ENCODE results near the gene FBXL13. TPM values are rescaled to one million over a fixed set of nuclear protein-coding genes. Genes with fewer than 3 reads are reported as not detected.
"Not testable (repeated sequence)": the region's sequence is repeated elsewhere in the genome, so short reads cannot be mapped to it uniquely, and the experiment has no call there.

FBXL13 gene
- total RNA-seq, 1 donor from 2014 or later: 3.7 TPM

DNA sequence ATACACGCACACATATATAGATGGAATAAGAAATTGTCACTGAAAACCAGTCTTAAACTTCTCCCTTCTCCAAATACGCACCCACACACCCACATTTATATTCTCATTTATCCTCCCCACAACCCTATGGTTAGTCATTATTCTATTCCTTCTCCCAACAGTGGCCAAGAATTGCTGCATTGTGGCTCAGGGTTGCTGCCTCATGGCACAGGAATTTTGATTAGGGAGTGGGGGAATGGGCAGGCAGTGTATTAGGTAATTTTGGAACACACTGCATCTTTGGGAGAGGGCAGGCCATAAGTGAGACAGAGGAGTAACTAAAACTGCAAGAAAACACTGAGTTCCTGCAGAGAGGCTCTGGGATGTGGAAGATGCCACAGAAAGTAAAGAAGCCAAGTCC, 38.6 kb upstream of the FBXL13 start:
- no peaks in the 10 kb centered on the region for H3K27me3 ChIP-seq (ENCODE audit: control insufficient read depth in 3 of 3, insufficient read depth in 3 of 3, low read length in 3 of 3)
- no peak overlapping the region for H3K4me3 ChIP-seq (ENCODE audit: low read length in 3 of 3)
- H3K9ac ChIP-seq (ENCODE audit: low read depth in 1 of 3, low read length in 3 of 3): no peak overlapping the region
- H3K36me3 ChIP-seq (ENCODE audit: control insufficient read depth in 3 of 3, insufficient read depth in 3 of 3, low read length in 3 of 3): peaks cover 0 to 3% (median 0%) of the 10 kb centered on the region in 3 donors
- no peaks in the 10 kb centered on the region for H3K9me3 ChIP-seq (ENCODE audit: control insufficient read depth in 3 of 3, low read length in 3 of 3)
- no peaks in the 10 kb centered on the region for H3K4me1 ChIP-seq (ENCODE audit: control insufficient read depth in 3 of 3, insufficient read depth in 3 of 3, low read length in 3 of 3)
- H3K27ac ChIP-seq (ENCODE audit: low read depth, low read length): no peak overlapping the region

DNA sequence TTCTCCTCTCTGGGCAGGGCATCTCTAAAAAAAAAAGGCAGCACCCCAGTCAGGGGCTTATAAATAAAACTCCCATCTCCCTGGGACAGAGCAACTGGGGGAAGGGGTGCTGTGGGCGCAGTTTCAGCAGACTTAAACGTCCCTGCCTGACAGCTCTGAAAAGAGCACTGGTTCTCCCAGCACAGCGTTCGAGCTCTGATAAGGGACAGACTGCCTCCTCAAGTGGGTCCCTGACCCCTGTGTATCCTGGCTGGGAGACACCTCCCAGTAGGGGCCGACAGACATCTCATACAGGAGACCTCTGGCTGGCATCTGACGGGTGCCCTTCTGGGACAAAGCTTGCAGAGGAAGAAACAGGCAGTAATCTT, 32.1 kb upstream of the FBXL13 start:
- H3K4me3 ChIP-seq (ENCODE audit: low read length in 3 of 3); H3K4me1 ChIP-seq (ENCODE audit: control insufficient read depth in 3 of 3, insufficient read depth in 3 of 3, low read length in 3 of 3); H3K27me3 ChIP-seq (ENCODE audit: control insufficient read depth in 3 of 3, insufficient read depth in 3 of 3, low read length in 3 of 3); H3K9ac ChIP-seq (ENCODE audit: low read depth in 1 of 3, low read length in 3 of 3); H3K9me3 ChIP-seq (ENCODE audit: control insufficient read depth in 3 of 3, low read length in 3 of 3); H3K27ac ChIP-seq (ENCODE audit: low read depth, low read length): not testable (repeated sequence)
- peaks cover 0 to 14% (median 12%) of the 10 kb centered on the region in 3 donors for H3K36me3 ChIP-seq (ENCODE audit: control insufficient read depth in 3 of 3, insufficient read depth in 3 of 3, low read length in 3 of 3)

DNA sequence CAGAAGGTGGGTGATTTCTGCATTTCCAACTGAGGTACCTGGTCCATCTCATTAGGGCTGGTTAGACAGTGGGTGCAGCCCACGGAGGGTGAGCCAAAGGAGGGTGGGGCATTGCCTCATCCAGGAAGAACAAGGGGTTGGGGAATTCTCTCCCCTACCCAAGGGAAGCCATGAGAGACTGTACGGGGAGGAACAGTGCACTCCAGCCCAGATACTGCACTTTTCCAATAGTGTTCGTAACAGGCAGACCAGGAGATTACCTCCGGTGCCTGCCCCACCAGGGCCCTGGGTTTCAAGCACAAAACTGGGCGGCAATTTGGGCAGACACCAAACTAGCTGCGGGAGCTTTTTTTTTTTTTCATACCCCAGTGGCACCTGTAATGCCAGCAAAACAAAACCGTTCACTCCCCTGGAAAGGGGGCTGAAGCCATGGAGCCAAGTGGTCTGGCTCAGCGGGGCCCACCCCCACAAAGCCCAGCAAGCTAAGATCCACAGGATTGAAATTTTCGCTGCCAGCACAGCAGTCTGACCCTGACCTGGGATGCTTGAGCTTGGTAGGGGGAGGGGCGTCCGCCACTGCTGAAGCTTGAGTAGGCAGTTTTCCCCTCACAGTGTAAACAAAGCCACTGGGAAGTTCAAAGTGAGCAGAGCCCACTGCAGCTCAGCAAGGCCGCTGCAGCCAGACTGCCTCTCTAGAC, 31.6 kb upstream of the FBXL13 start:
- no peak overlapping the region for H3K9ac ChIP-seq (ENCODE audit: low read depth in 1 of 3, low read length in 3 of 3)
- no peak overlapping the region for H3K27ac ChIP-seq (ENCODE audit: low read depth, low read length)
- H3K4me1 ChIP-seq (ENCODE audit: control insufficient read depth in 3 of 3, insufficient read depth in 3 of 3, low read length in 3 of 3): no peaks in the 10 kb centered on the region

DNA sequence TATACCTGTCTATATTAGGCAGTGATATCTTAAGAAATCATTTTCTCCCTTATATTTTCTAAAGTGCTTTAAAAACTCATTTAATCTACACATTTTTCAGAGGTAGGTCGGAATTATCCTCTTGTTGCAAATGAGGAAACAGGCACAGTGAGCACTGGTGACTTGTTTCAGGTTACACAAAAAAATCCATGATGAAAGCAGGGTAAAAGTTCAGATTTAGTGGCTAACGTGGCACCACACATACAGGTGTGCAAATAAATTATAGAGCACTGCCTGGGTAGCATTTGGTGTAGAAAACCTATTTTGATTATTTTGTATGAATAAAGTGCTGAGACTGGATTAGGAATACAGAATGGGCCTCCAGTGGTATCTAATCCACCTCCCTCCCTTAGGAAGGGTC, 26.9 kb upstream of the FBXL13 start:
- Histone ChIP-seq H3K9me3 (ENCODE audit: control insufficient read depth in 3 of 3, low read length in 3 of 3) (no peaks in the 10 kb centered on the region), H3K4me1 (ENCODE audit: control insufficient read depth in 3 of 3, insufficient read depth in 3 of 3, low read length in 3 of 3) (no peaks in the 10 kb centered on the region), H3K9ac (ENCODE audit: low read depth in 1 of 3, low read length in 3 of 3) (no peak overlapping the region), H3K27ac (ENCODE audit: low read depth, low read length) (no peak overlapping the region), H3K27me3 (ENCODE audit: control insufficient read depth in 3 of 3, insufficient read depth in 3 of 3, low read length in 3 of 3) (no peaks in the 10 kb centered on the region), H3K36me3 (ENCODE audit: control insufficient read depth in 3 of 3, insufficient read depth in 3 of 3, low read length in 3 of 3) (peaks cover 4 to 26% (median 23%) of the 10 kb centered on the region in 3 donors), H3K4me3 (ENCODE audit: low read length in 3 of 3) (no peak overlapping the region)

More for the DNA sequence above, 31.6 kb upstream of the FBXL13 start:
- no peaks in the 10 kb centered on the region for H3K9me3 ChIP-seq (ENCODE audit: control insufficient read depth in 3 of 3, low read length in 3 of 3)
- no peak overlapping the region for H3K4me3 ChIP-seq (ENCODE audit: low read length in 3 of 3)
- no peaks in the 10 kb centered on the region for H3K27me3 ChIP-seq (ENCODE audit: control insufficient read depth in 3 of 3, insufficient read depth in 3 of 3, low read length in 3 of 3)
- H3K36me3 ChIP-seq (ENCODE audit: control insufficient read depth in 3 of 3, insufficient read depth in 3 of 3, low read length in 3 of 3): peaks cover 0 to 15% (median 14%) of the 10 kb centered on the region in 3 donors

DNA sequence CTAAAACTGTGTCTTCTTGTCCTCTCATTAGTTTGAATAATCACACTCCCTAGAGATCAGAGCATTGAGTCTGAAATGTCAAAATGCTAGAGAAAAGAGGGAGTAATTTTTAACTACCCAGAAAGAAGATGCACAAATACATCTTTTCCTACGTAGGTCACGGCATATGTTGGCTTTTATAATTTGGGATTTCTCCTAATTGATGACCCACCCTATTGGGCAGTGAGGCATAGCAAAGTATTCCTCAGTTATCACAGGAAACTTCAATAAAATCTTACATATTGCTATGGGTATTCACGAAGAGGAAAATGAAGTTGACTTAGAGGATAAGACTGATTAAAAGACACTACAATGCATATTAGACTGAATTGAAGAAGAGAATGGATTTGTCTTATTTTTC, 25.8 kb upstream of the FBXL13 start:
- Histone ChIP-seq H3K9ac (ENCODE audit: low read depth in 1 of 3, low read length in 3 of 3) (no peak overlapping the region), H3K27ac (ENCODE audit: low read depth, low read length) (no peak overlapping the region), H3K36me3 (ENCODE audit: control insufficient read depth in 3 of 3, insufficient read depth in 3 of 3, low read length in 3 of 3) (peaks cover 4 to 28% (median 25%) of the 10 kb centered on the region in 3 donors), H3K27me3 (ENCODE audit: control insufficient read depth in 3 of 3, insufficient read depth in 3 of 3, low read length in 3 of 3) (no peaks in the 10 kb centered on the region), H3K4me3 (ENCODE audit: low read length in 3 of 3) (no peak overlapping the region), H3K9me3 (ENCODE audit: control insufficient read depth in 3 of 3, low read length in 3 of 3) (no peaks in the 10 kb centered on the region), H3K4me1 (ENCODE audit: control insufficient read depth in 3 of 3, insufficient read depth in 3 of 3, low read length in 3 of 3) (no peaks in the 10 kb centered on the region)

DNA sequence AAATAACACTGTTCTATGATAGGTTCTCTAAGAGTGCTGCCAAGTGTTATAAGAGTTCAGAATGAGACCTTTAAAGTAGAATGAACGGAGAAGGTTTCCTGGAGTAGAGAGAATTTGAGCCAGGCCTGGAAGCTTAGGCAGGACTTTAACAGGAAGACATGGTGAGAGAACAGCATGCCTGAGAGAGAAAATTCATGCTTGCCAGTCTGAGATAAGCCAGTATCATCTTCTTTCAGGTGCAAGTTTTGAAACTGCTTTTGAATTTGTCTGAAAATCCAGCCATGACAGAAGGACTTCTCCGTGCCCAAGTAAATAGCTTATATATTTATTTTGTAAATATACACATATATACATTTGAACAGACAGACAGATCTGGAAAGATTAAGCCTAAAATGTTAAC, 22.4 kb upstream of the FBXL13 start:
- peaks cover 4 to 40% (median 24%) of the 10 kb centered on the region in 3 donors for H3K36me3 ChIP-seq (ENCODE audit: control insufficient read depth in 3 of 3, insufficient read depth in 3 of 3, low read length in 3 of 3)
- H3K4me3 ChIP-seq (ENCODE audit: low read length in 3 of 3): no peak overlapping the region
- H3K27ac ChIP-seq (ENCODE audit: low read depth, low read length): no peak overlapping the region
- H3K27me3 ChIP-seq (ENCODE audit: control insufficient read depth in 3 of 3, insufficient read depth in 3 of 3, low read length in 3 of 3): no peaks in the 10 kb centered on the region
- no peak overlapping the region for H3K9ac ChIP-seq (ENCODE audit: low read depth in 1 of 3, low read length in 3 of 3)
- H3K9me3 ChIP-seq (ENCODE audit: control insufficient read depth in 3 of 3, low read length in 3 of 3): no peaks in the 10 kb centered on the region
- no peaks in the 10 kb centered on the region for H3K4me1 ChIP-seq (ENCODE audit: control insufficient read depth in 3 of 3, insufficient read depth in 3 of 3, low read length in 3 of 3)

DNA sequence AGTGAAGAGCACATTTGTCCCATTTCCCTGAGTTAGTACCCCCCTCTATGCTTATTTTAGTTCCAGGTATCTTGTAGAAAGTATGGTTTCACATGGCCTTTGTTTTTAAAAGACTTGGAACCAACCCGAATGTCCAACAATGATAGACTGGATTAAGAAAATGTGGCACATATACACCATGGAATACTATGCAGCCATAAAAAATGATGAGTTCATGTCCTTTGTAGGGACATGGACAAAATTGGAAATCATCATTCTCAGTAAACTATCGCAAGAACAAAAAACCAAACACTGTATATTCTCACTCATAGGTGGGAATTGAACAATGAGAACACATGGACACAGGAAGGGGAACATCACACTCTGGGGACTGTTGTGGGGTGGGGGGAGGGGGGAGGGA, 21.0 kb upstream of the FBXL13 start:
- H3K27me3 ChIP-seq (ENCODE audit: control insufficient read depth in 3 of 3, insufficient read depth in 3 of 3, low read length in 3 of 3); H3K4me1 ChIP-seq (ENCODE audit: control insufficient read depth in 3 of 3, insufficient read depth in 3 of 3, low read length in 3 of 3); H3K4me3 ChIP-seq (ENCODE audit: low read length in 3 of 3); H3K27ac ChIP-seq (ENCODE audit: low read depth, low read length); H3K9me3 ChIP-seq (ENCODE audit: control insufficient read depth in 3 of 3, low read length in 3 of 3); H3K9ac ChIP-seq (ENCODE audit: low read depth in 1 of 3, low read length in 3 of 3): not testable (repeated sequence)
- peaks cover 4 to 40% (median 16%) of the 10 kb centered on the region in 3 donors for H3K36me3 ChIP-seq (ENCODE audit: control insufficient read depth in 3 of 3, insufficient read depth in 3 of 3, low read length in 3 of 3)

DNA sequence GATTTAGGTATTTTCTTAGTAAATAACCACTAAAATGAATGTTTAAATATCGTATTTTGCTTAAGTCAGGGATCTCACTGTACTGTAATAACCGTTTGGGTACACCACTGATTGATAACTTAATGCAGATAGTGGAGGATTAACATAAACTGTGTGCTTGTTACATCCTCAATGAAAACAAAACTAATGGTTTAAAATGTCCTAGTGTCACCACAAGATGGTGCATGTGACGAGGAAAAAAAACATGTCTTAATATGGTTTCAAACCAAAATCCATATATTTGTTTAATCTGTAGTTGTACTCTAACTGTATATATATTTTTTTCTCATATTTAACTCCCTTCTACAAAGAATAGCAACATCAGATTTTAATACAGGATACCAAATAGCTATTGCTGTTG, 19.5 kb upstream of the FBXL13 start:
- H3K9me3 ChIP-seq (ENCODE audit: control insufficient read depth in 3 of 3, low read length in 3 of 3): no peaks in the 10 kb centered on the region
- H3K9ac ChIP-seq (ENCODE audit: low read depth in 1 of 3, low read length in 3 of 3): no peak overlapping the region
- H3K27ac ChIP-seq (ENCODE audit: low read depth, low read length): no peak overlapping the region
- H3K27me3 ChIP-seq (ENCODE audit: control insufficient read depth in 3 of 3, insufficient read depth in 3 of 3, low read length in 3 of 3): no peaks in the 10 kb centered on the region
- no peak overlapping the region for H3K4me3 ChIP-seq (ENCODE audit: low read length in 3 of 3)
- H3K4me1 ChIP-seq (ENCODE audit: control insufficient read depth in 3 of 3, insufficient read depth in 3 of 3, low read length in 3 of 3): no peaks in the 10 kb centered on the region
- H3K36me3 ChIP-seq (ENCODE audit: control insufficient read depth in 3 of 3, insufficient read depth in 3 of 3, low read length in 3 of 3): peaks cover 4 to 42% (median 16%) of the 10 kb centered on the region in 3 donors

DNA sequence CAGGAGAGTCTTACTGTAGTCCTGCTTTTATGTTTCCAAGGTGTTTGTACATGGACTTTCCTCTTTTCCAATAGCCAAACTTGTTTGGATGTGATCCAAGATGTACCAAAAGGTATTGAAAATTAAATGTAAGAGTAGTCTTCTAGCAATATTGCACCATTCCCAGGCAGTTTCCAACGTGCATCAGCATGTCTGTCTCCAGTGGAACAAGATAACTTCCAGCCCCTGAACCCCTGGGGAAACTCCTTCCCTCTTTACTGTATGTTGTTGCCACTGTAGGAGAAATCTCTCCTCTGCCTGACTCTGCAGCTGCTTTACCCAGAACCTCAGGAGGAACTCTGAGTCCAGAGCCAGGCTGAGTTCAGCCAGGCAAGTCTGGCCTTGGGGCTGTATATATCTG, 18.8 kb upstream of the FBXL13 start:
- Histone ChIP-seq H3K27me3 (ENCODE audit: control insufficient read depth in 3 of 3, insufficient read depth in 3 of 3, low read length in 3 of 3) (no peaks in the 10 kb centered on the region), H3K36me3 (ENCODE audit: control insufficient read depth in 3 of 3, insufficient read depth in 3 of 3, low read length in 3 of 3) (peaks cover 4 to 42% (median 16%) of the 10 kb centered on the region in 3 donors), H3K4me1 (ENCODE audit: control insufficient read depth in 3 of 3, insufficient read depth in 3 of 3, low read length in 3 of 3) (no peaks in the 10 kb centered on the region), H3K9me3 (ENCODE audit: control insufficient read depth in 3 of 3, low read length in 3 of 3) (no peaks in the 10 kb centered on the region), H3K4me3 (ENCODE audit: low read length in 3 of 3) (no peak overlapping the region), H3K27ac (ENCODE audit: low read depth, low read length) (no peak overlapping the region), H3K9ac (ENCODE audit: low read depth in 1 of 3, low read length in 3 of 3) (no peak overlapping the region)

DNA sequence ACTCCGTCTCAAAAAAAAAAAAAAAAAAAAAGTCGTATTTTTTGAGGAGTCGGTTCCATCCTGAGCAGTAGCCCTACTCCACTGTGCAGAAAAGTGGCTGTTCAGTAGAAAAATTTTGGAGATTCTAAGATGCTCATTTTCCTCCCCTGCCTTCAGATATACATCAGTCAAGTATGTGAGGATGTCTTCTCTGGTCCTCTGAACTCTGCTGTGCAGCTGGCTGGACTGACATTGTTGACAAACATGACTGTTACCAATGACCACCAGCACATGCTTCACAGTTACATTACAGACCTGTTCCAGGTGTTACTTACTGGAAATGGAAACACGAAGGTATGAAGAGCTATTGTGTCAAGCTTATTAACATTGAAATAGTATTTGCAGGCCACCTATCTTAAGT, 17.7 kb upstream of the FBXL13 start:
- H3K27ac ChIP-seq (ENCODE audit: low read depth, low read length); H3K4me3 ChIP-seq (ENCODE audit: low read length in 3 of 3); H3K4me1 ChIP-seq (ENCODE audit: control insufficient read depth in 3 of 3, insufficient read depth in 3 of 3, low read length in 3 of 3); H3K9ac ChIP-seq (ENCODE audit: low read depth in 1 of 3, low read length in 3 of 3); H3K9me3 ChIP-seq (ENCODE audit: control insufficient read depth in 3 of 3, low read length in 3 of 3); H3K27me3 ChIP-seq (ENCODE audit: control insufficient read depth in 3 of 3, insufficient read depth in 3 of 3, low read length in 3 of 3): not testable (repeated sequence)
- H3K36me3 ChIP-seq (ENCODE audit: control insufficient read depth in 3 of 3, insufficient read depth in 3 of 3, low read length in 3 of 3): peaks cover 0 to 39% (median 18%) of the 10 kb centered on the region in 3 donors

All from skeletal muscle tissue (tissue), 4 donors.